Measurements from ENCODE around the gene CFAP99.

Gene CFAP99

DNA sequence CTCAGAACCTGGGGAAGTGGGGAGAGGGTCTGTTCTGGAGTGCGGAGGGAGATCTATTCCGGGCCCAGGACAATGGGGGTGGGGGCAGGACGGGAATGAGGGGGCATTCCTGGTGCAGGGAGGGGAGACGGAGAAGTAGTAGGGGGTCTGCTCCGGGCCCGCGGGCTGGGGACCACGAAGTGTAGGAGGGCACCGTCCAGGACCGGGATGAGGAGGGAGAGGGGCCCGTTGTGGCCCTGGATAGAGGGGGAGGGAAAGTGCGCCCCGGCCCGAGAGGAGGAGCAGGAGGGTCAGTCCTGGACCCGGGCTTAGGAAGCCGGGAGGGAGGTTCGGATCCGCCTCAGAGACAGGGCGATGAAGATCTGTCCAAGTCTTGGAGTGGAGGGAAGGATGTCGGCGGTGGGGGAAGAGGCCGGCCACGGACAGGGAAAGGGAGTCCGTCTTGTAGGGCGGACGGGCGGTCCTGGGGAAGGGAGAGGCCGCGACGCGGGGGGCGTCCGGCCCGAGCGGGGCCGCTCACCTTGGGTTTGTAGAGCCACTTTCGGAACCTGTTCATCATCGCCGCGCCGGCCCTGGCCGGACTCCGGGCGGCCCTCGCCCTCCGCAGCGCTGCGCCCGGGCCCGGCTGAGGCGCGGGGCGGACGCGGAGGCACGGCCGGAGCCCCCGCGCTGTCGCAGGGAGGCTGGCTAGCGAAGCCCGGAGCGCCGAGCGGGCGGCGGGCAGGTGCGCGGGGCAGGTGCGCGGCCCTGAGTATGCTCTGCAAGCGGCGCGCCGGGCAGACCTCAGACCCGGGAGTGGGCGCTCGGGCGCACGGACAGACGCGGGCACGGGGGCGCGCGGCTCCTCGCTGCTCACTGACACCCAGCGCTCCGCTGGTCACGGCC, 748 bp upstream of the CFAP99 start, which contains the start of gene ZFYVE28:
TSS of gene ZFYVE28 (minus strand) at position 881 of the 885 bp plus-strand sequence. CDS start at position 559, 322 bp downstream.
- ATAC-seq: no peak
- TF ChIP-seq GLIS3 (CRISPR knock-in tag; IDR thresholded peaks at IDR 0.05) (no peak), TOX (CRISPR knock-in tag; IDR thresholded peaks at IDR 0.05; ENCODE audit: borderline replicate concordance) (no peak), RARB (CRISPR knock-in tag; IDR thresholded peaks at IDR 0.05) (no peak), ARNTL (CRISPR knock-in tag; IDR thresholded peaks at IDR 0.05; ENCODE audit: borderline replicate concordance, low read depth) (no peak), PPARA (CRISPR knock-in tag; IDR thresholded peaks at IDR 0.05; ENCODE audit: borderline replicate concordance) (no peak), OSR1 (CRISPR knock-in tag; IDR thresholded peaks at IDR 0.05) (no peak), ZFP3 (CRISPR knock-in tag; IDR thresholded peaks at IDR 0.05) (no peak), ESRRG (CRISPR knock-in tag; IDR thresholded peaks at IDR 0.05) (no peak), ZFP30 (CRISPR knock-in tag; IDR thresholded peaks at IDR 0.05) (no peak), CSDC2 (CRISPR knock-in tag; IDR thresholded peaks at IDR 0.05) (no peak)
- TF ChIP-seq, protein P1, sequence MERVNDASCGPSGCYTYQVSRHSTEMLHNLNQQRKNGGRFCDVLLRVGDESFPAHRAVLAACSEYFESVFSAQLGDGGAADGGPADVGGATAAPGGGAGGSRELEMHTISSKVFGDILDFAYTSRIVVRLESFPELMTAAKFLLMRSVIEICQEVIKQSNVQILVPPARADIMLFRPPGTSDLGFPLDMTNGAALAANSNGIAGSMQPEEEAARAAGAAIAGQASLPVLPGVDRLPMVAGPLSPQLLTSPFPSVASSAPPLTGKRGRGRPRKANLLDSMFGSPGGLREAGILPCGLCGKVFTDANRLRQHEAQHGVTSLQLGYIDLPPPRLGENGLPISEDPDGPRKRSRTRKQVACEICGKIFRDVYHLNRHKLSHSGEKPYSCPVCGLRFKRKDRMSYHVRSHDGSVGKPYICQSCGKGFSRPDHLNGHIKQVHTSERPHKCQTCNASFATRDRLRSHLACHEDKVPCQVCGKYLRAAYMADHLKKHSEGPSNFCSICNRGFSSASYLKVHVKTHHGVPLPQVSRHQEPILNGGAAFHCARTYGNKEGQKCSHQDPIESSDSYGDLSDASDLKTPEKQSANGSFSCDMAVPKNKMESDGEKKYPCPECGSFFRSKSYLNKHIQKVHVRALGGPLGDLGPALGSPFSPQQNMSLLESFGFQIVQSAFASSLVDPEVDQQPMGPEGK (CRISPR knock-in tag; IDR thresholded peaks at IDR 0.05; ENCODE audit: borderline replicate concordance): no peak
- TF ChIP-seq, protein P2, sequence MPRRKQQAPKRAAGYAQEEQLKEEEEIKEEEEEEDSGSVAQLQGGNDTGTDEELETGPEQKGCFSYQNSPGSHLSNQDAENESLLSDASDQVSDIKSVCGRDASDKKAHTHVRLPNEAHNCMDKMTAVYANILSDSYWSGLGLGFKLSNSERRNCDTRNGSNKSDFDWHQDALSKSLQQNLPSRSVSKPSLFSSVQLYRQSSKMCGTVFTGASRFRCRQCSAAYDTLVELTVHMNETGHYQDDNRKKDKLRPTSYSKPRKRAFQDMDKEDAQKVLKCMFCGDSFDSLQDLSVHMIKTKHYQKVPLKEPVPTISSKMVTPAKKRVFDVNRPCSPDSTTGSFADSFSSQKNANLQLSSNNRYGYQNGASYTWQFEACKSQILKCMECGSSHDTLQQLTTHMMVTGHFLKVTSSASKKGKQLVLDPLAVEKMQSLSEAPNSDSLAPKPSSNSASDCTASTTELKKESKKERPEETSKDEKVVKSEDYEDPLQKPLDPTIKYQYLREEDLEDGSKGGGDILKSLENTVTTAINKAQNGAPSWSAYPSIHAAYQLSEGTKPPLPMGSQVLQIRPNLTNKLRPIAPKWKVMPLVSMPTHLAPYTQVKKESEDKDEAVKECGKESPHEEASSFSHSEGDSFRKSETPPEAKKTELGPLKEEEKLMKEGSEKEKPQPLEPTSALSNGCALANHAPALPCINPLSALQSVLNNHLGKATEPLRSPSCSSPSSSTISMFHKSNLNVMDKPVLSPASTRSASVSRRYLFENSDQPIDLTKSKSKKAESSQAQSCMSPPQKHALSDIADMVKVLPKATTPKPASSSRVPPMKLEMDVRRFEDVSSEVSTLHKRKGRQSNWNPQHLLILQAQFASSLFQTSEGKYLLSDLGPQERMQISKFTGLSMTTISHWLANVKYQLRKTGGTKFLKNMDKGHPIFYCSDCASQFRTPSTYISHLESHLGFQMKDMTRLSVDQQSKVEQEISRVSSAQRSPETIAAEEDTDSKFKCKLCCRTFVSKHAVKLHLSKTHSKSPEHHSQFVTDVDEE (CRISPR knock-in tag; IDR thresholded peaks at IDR 0.05): no peak
- TF ChIP-seq, protein P3, sequence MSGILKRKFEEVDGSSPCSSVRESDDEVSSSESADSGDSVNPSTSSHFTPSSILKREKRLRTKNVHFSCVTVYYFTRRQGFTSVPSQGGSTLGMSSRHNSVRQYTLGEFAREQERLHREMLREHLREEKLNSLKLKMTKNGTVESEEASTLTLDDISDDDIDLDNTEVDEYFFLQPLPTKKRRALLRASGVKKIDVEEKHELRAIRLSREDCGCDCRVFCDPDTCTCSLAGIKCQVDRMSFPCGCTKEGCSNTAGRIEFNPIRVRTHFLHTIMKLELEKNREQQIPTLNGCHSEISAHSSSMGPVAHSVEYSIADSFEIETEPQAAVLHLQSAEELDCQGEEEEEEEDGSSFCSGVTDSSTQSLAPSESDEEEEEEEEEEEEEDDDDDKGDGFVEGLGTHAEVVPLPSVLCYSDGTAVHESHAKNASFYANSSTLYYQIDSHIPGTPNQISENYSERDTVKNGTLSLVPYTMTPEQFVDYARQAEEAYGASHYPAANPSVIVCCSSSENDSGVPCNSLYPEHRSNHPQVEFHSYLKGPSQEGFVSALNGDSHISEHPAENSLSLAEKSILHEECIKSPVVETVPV (CRISPR knock-in tag; IDR thresholded peaks at IDR 0.05): no peak
- TF ChIP-seq, protein P4, sequence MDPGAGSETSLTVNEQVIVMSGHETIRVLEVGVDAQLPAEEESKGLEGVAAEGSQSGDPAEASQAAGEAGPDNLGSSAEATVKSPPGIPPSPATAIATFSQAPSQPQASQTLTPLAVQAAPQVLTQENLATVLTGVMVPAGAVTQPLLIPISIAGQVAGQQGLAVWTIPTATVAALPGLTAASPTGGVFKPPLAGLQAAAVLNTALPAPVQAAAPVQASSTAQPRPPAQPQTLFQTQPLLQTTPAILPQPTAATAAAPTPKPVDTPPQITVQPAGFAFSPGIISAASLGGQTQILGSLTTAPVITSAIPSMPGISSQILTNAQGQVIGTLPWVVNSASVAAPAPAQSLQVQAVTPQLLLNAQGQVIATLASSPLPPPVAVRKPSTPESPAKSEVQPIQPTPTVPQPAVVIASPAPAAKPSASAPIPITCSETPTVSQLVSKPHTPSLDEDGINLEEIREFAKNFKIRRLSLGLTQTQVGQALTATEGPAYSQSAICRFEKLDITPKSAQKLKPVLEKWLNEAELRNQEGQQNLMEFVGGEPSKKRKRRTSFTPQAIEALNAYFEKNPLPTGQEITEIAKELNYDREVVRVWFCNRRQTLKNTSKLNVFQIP (CRISPR knock-in tag; IDR thresholded peaks at IDR 0.05; ENCODE audit: borderline replicate concordance, low read depth): no peak
- TF ChIP-seq, protein P5, sequence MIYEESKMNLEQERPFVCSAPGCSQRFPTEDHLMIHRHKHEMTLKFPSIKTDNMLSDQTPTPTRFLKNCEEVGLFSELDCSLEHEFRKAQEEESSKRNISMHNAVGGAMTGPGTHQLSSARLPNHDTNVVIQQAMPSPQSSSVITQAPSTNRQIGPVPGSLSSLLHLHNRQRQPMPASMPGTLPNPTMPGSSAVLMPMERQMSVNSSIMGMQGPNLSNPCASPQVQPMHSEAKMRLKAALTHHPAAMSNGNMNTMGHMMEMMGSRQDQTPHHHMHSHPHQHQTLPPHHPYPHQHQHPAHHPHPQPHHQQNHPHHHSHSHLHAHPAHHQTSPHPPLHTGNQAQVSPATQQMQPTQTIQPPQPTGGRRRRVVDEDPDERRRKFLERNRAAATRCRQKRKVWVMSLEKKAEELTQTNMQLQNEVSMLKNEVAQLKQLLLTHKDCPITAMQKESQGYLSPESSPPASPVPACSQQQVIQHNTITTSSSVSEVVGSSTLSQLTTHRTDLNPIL (CRISPR knock-in tag; IDR thresholded peaks at IDR 0.05; ENCODE audit: low read depth): no peak

DNA sequence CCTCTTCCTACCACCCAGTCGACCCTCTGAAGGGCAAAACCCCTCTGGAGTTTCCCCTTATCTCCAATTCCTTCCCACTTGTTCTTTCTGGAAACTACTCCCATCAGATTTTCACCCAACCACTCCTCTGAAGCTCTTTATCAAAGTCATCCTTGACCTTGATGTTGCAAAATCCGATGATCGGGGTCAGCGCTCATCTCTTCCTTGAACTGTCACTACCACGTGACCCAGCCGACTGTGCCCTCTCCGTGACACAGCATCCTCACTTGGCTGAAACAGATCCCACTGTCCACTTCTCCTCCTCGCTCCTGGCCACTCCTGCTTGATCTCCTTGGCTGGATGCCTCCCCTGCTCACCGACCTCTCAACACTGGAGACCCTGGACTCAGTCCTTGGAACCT, 1.1 kb downstream of the CFAP99 start:
- ATAC-seq: no peak
- TF ChIP-seq RARB (CRISPR knock-in tag; IDR thresholded peaks at IDR 0.05) (no peak), ZFP30 (CRISPR knock-in tag; IDR thresholded peaks at IDR 0.05) (no peak), ARNTL (CRISPR knock-in tag; IDR thresholded peaks at IDR 0.05; ENCODE audit: borderline replicate concordance, low read depth) (no peak), BACH2 (CRISPR knock-in tag; IDR thresholded peaks at IDR 0.05; ENCODE audit: borderline replicate concordance) (no peak), ZNF70 (CRISPR knock-in tag; IDR thresholded peaks at IDR 0.05) (no peak)
- TF ChIP-seq, protein P1 (CRISPR knock-in tag; IDR thresholded peaks at IDR 0.05; ENCODE audit: borderline replicate concordance): no peak

All from SK-N-SH treated with all-trans-retinoic acid at 6 μM for 48 hours (cell line).